ENCODE data around the gene TMC2. TPM values are rescaled to one million over a fixed set of nuclear protein-coding genes. Genes with fewer than 3 reads are reported as not detected.
"Not testable (repeated sequence)": the region's sequence is repeated elsewhere in the genome, so short reads cannot be mapped to it uniquely, and the experiment has no call there.

Gene TMC2
- total and polyA plus RNA-seq, 4 donors, result 0.06 to 0.31 (median 0.15) TPM; not detected in 1

- WGBS, 2 donors, result 11 to 14% methylated on average over 26 of the region's 26 CpGs
Observed at GRCh38 chr20:2523919-2524708, 12.3 kb upstream of the TMC2 start.

DNA sequence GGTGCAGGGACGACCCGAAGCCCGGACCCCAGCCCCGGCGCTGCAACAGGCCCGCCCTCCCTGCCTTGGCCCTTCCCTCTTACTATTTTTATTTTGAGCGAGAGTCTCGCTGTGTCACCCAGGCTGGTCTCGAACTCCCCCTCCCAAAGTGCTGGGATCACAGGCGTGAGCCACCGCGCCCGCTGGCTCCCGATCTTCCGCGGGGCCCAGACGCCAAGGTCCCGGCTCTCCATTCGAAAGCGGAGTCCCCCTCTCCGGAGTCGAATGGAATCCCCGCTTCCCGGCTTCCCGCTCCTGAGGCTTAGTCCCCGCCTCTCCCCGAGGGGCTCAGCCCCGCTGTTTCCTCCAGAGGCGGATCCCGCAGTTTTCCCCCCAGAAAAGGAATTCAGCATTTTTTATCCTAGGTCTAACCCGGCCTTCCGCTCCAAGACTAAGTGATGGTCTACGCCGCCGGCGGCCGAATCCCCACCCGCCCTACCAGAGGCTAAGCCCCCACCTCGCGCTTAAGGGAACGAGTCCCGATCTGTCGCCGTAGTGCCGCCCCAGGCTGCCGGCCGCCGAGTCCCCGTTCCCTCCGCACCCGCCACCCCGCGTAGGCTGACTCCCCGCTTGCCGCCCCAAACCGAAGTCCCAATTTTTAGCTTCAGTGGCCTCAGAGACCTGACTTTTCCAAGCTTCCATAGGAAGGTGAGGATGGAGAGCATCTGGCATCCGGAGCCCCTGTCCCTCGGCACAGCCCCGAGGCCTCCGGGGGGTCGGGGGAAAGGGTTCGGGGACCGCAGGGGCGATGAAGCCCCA lies 11.5 kb upstream of the TMC2 start:
- WGBS, 2 donors, result 1% methylated on average over 64 of the region's 64 CpGs
- Histone ChIP-seq H3K27ac (ENCODE audit: low read depth in 1 of 2, low read length in 1 of 2) (peak overlapping the region; percentile 88 to 93), H3K27me3 (ENCODE audit: control insufficient read depth in 3 of 3, insufficient read depth in 3 of 3, low read length in 2 of 3) (no peaks in the 10 kb centered on the region), H3K9me3 (ENCODE audit: control insufficient read depth in 4 of 4, insufficient read depth in 3 of 4, low read length in 3 of 4) (no peaks in the 10 kb centered on the region), H3K36me3 (ENCODE audit: control insufficient read depth in 4 of 4, insufficient read depth in 4 of 4, low read length in 4 of 4) (no peaks in the 10 kb centered on the region), H3K9ac (ENCODE audit: insufficient read depth in 1 of 2, low read length in 2 of 2) (peak overlapping the region; percentile 73 to 87), H3K4me1 (ENCODE audit: control insufficient read depth in 5 of 5, insufficient read depth in 5 of 5, low read length in 5 of 5) (peaks cover 0 to 6% (median 0%) of the 10 kb centered on the region in 5 donors), H3K4me3 (peak overlapping the region; percentile 68)
- ATAC-seq (ENCODE audit: insufficient read depth, low FRiP score) (peak; percentile 54), DNase-seq (peak; percentile 75 to 86 (median 78))
- no peak for TF ChIP-seq CTCF (IDR thresholded peaks at IDR 0.05; ENCODE audit: control extremely low read depth, extremely low read depth)

More at GRCh38 chr20:2523919-2524708, 12.3 kb upstream of the TMC2 start:
- Histone ChIP-seq H3K27ac (ENCODE audit: low read depth in 1 of 2, low read length in 1 of 2) (peak overlapping the region; percentile 88 to 93), H3K4me3 (peak overlapping the region; percentile 68), H3K4me1 (ENCODE audit: control insufficient read depth in 5 of 5, insufficient read depth in 5 of 5, low read length in 5 of 5) (peaks cover 0 to 6% (median 0%) of the 10 kb centered on the region in 5 donors), H3K9ac (ENCODE audit: insufficient read depth in 1 of 2, low read length in 2 of 2) (peak overlapping the region; percentile 69 to 87), H3K27me3 (ENCODE audit: control insufficient read depth in 3 of 3, insufficient read depth in 3 of 3, low read length in 2 of 3) (no peaks in the 10 kb centered on the region), H3K9me3 (ENCODE audit: control insufficient read depth in 4 of 4, insufficient read depth in 3 of 4, low read length in 3 of 4) (no peaks in the 10 kb centered on the region), H3K36me3 (ENCODE audit: control insufficient read depth in 4 of 4, insufficient read depth in 4 of 4, low read length in 4 of 4) (no peaks in the 10 kb centered on the region)
- DNase-seq (peak; percentile 90 to 91 (median 91)), ATAC-seq (ENCODE audit: insufficient read depth, low FRiP score) (peak; percentile 77)
- TF ChIP-seq CTCF (IDR thresholded peaks at IDR 0.05; ENCODE audit: control extremely low read depth, extremely low read depth), result peak; percentile 94

DNA sequence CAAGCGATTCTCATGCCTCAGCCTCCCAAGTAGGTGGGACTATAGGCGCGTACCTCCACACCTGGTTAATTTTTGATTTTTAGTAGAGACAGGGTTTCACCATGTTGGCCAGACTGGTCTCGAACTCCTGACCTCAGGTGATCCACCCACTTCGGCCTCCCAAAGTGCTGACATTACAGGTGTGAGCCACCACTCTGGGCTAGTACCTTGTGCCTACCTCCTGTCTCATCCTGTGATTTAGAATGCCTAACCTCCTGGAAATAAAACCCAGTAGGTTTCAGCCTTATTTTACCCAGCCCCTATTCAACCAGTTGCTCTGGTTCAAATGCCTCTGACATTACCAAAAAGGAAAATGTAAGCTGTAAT lies 10.2 kb upstream of the TMC2 start:
- not testable (repeated sequence) for H3K36me3 ChIP-seq (ENCODE audit: control insufficient read depth in 4 of 4, insufficient read depth in 4 of 4, low read length in 4 of 4); H3K27ac ChIP-seq (ENCODE audit: low read depth in 1 of 2, low read length in 1 of 2); H3K4me1 ChIP-seq (ENCODE audit: control insufficient read depth in 5 of 5, insufficient read depth in 5 of 5, low read length in 5 of 5); ATAC-seq (ENCODE audit: insufficient read depth, low FRiP score); H3K4me3 ChIP-seq; H3K9ac ChIP-seq (ENCODE audit: insufficient read depth in 1 of 2, low read length in 2 of 2); H3K27me3 ChIP-seq (ENCODE audit: control insufficient read depth in 3 of 3, insufficient read depth in 3 of 3, low read length in 2 of 3); H3K9me3 ChIP-seq (ENCODE audit: control insufficient read depth in 4 of 4, insufficient read depth in 3 of 4, low read length in 3 of 4); DNase-seq
- WGBS, 2 donors, result 96 to 99% methylated on average over 5 of the region's 5 CpGs

GRCh38 chr20:2527762-2528161 lies 8.6 kb upstream of the TMC2 start:
- Histone ChIP-seq H3K27ac (ENCODE audit: low read depth in 1 of 2, low read length in 1 of 2) (no peak overlapping the region), H3K4me1 (ENCODE audit: control insufficient read depth in 5 of 5, insufficient read depth in 5 of 5, low read length in 5 of 5) (peaks cover 0 to 6% (median 0%) of the 10 kb centered on the region in 5 donors), H3K9ac (ENCODE audit: insufficient read depth in 1 of 2, low read length in 2 of 2) (no peak overlapping the region), H3K27me3 (ENCODE audit: control insufficient read depth in 3 of 3, insufficient read depth in 3 of 3, low read length in 2 of 3) (no peaks in the 10 kb centered on the region), H3K4me3 (no peak overlapping the region), H3K9me3 (ENCODE audit: control insufficient read depth in 4 of 4, insufficient read depth in 3 of 4, low read length in 3 of 4) (no peaks in the 10 kb centered on the region), H3K36me3 (ENCODE audit: control insufficient read depth in 4 of 4, insufficient read depth in 4 of 4, low read length in 4 of 4) (no peaks in the 10 kb centered on the region)
- TF ChIP-seq CTCF (IDR thresholded peaks at IDR 0.05; ENCODE audit: control extremely low read depth, extremely low read depth), result no peak
- ATAC-seq (ENCODE audit: insufficient read depth, low FRiP score) (no peak), DNase-seq (no peak)
- 86% methylated on average over 6 of the region's 6 CpGs for WGBS, 2 donors
